B cell (primary cell): ENCODE results near the gene CD79A. TPM values are rescaled to one million over a fixed set of nuclear protein-coding genes. Genes with fewer than 3 reads are reported as not detected.
A peak's percentile ranks its signal among the peaks of the same experiment; 100 is the strongest.

Experiments
- ATAC-seq: fragments of 200-7000 bp; cut with Tn5 transposase; one replicate; pipeline ENCODE4 v1.10.0; 2021; ENCODE audit warnings: low read depth, mild to moderate bottlenecking, moderate number of reproducible peaks, moderate library complexity
- CTCF ChIA-PET: fragments of 350-600 bp; sonication (Branson Sonifier 250); formaldehyde crosslinking; loops from one replicate; lab custom pipeline; 2021; ENCODE audit warnings: antibody characterized with exemption, inconsistent platforms; lab: Charles Lee
- POLR2A ChIA-PET: fragments of 350-600 bp; sonication (Branson Sonifier 250); formaldehyde crosslinking; loops from one replicate; lab custom pipeline; 2021; ENCODE audit warnings: antibody characterized with exemption; lab: Charles Lee
- DNase-seq: peaks from one replicate; pipeline ENCODE4 v3.0.0; 2013
- H2AFZ ChIP-seq: 2 replicates; pipeline ENCODE4 v1.6.1; 2012; ENCODE audit warnings: mild to moderate bottlenecking, low read depth, low read length; ENCODE audit not compliant: insufficient read depth, poor library complexity, severe bottlenecking
- H3K27ac ChIP-seq, 2 donors: 1 replicate in 1 of 2; 2 replicates in 1 of 2; pipeline ENCODE4 v1.5.1; 2012 to 2013; ENCODE audit warnings: low read length in 2 of 2, mild to moderate bottlenecking in 2 of 2, moderate library complexity in 1 of 2
- H3K27me3 ChIP-seq, 4 experiments: fragments of 200-600 bp in 1 of 4; sonication (generic) in 1 of 4; replicated peaks in 1 of 4; 1 replicate in 2 of 4; 2 replicates in 2 of 4; pipeline versions ENCODE4 v1.6.1 to v1.7.0; 2013 to 2016; ENCODE audit warnings: low read length in 3 of 4, mild to moderate bottlenecking in 2 of 4, mixed read lengths in 1 of 4, moderate library complexity in 1 of 4; ENCODE audit not compliant: insufficient read depth in 4 of 4, control insufficient read depth in 3 of 4; ENCODE audit errors: control extremely low read depth in 1 of 4
- H3K36me3 ChIP-seq, 2 experiments: replicated peaks in 1 of 2; 1 replicate in 1 of 2; 2 replicates in 1 of 2; pipeline versions ENCODE4 v1.6.1 to v1.7.1; 2013; ENCODE audit warnings: low read length in 1 of 2; ENCODE audit not compliant: insufficient read depth in 2 of 2, control insufficient read depth in 1 of 2; ENCODE audit errors: control extremely low read depth in 1 of 2, extremely low read depth in 1 of 2
- H3K4me1 ChIP-seq, 2 donors: fragments of 200-600 bp in 1 of 2; sonication (generic) in 1 of 2; 1 replicate in 1 of 2; 2 replicates in 1 of 2; pipeline versions ENCODE4 v1.5.1 to v1.6.1; 2013 to 2017; ENCODE audit warnings: low read length in 2 of 2; ENCODE audit not compliant: control insufficient read depth in 2 of 2, insufficient read depth in 2 of 2
- H3K4me2 ChIP-seq: replicated peaks from 2 replicates; pipeline ENCODE3; 2012; ENCODE audit warnings: mild to moderate bottlenecking, low read depth, low read length; ENCODE audit not compliant: poor library complexity, severe bottlenecking
- H3K4me3 ChIP-seq, 5 experiments: fragments of 200-600 bp in 1 of 5; sonication (generic) in 1 of 5; 1 replicate in 3 of 5; 2 replicates in 2 of 5; pipeline versions ENCODE4 v1.5.1 to v1.7.0; 2011 to 2016; ENCODE audit warnings: low read length in 4 of 5, mild to moderate bottlenecking in 4 of 5, low read depth in 2 of 5, control low read depth in 1 of 5, moderate library complexity in 1 of 5; ENCODE audit not compliant: insufficient read depth in 1 of 5; ENCODE audit errors: control extremely low read depth in 1 of 5, extremely low read depth in 1 of 5
- H3K79me2 ChIP-seq: fragments of 200-600 bp; sonication (generic); one replicate; pipeline ENCODE4 v1.6.0; 2016; ENCODE audit warnings: low read length; ENCODE audit not compliant: control insufficient read depth, insufficient read depth
- H3K9ac ChIP-seq: fragments of 200-600 bp; sonication (generic); 2 replicates; pipeline ENCODE4 v1.6.1; 2017; ENCODE audit warnings: mild to moderate bottlenecking, low read length, moderate library complexity
- H3K9me3 ChIP-seq, 3 donors: one replicate each; pipeline versions ENCODE4 v1.6.1 to v1.7.1; 2013; ENCODE audit warnings: low read length in 2 of 3; ENCODE audit not compliant: control insufficient read depth in 2 of 3, insufficient read depth in 1 of 3; ENCODE audit errors: control extremely low read depth in 1 of 3
- H4K20me1 ChIP-seq: 2 replicates; pipeline ENCODE4 v1.6.0; 2012; ENCODE audit warnings: mild to moderate bottlenecking, low read length; ENCODE audit not compliant: insufficient read depth, control insufficient read depth, poor library complexity, severe bottlenecking
- H3K27ac Mint-ChIP-seq: one replicate; pipeline ENCODE4 v1.8.0; 2021; ENCODE audit warnings: mixed read lengths
- H3K27me3 Mint-ChIP-seq: one replicate; pipeline ENCODE4 v1.8.0; 2021; ENCODE audit warnings: mixed read lengths
- H3K4me1 Mint-ChIP-seq: one replicate; pipeline ENCODE4 v1.8.0; 2021; ENCODE audit warnings: mixed read lengths
- H3K4me3 Mint-ChIP-seq: one replicate; pipeline ENCODE4 v1.8.0; 2021; ENCODE audit warnings: mixed read lengths
- H3K9me3 Mint-ChIP-seq: one replicate; pipeline ENCODE4 v1.8.0; 2022; ENCODE audit warnings: mixed read lengths; ENCODE audit not compliant: insufficient read depth
- CTCF ChIP-seq: fragments of 200-600 bp; IDR thresholded peaks from one replicate; pipeline ENCODE4 v1.8.0; 2022; ENCODE audit warnings: antibody characterized with exemption, mild to moderate bottlenecking
- EZH2 ChIP-seq: IDR thresholded peaks from 2 replicates; pipeline ENCODE4 v1.6.1; 2012; ENCODE audit warnings: borderline replicate concordance, low read depth, mild to moderate bottlenecking, moderate library complexity, low read length; ENCODE audit not compliant: insufficient read depth, poor library complexity, severe bottlenecking
- WGBS: methylation state at CpG from one replicate; pipeline ENCODE4 v1.1.5; 2013; ENCODE audit warnings: missing lambda C conversion rate; ENCODE audit not compliant: insufficient coverage; 5-methylcytosine and 5-hydroxymethylcytosine counted together
- intact Hi-C: fragments of 100-400 bp; cut with micrococcal nuclease; formaldehyde crosslinking; loops from one replicate; pipeline ENCODE4 v1.10.0; 2022
- polyA plus RNA-seq: library from polyadenylated mRNA; depleted of rRNA; stranded (reverse); fragments of >200 nt; gene quantifications from 2 replicates; pipeline ENCODE4 v1.2.3, GENCODE V29; 2012
- total RNA-seq, 2 donors: library from RNA; stranded (reverse); fragments of 120-200 nt in 1 of 2; gene quantifications; 1 replicate in 1 of 2; 2 replicates in 1 of 2; pipeline versions ENCODE4 v1.2.3 to v1.2.4, GENCODE V29; 2013 to 2022

CD79A gene
- total and polyA plus RNA-seq, 2 donors (not counting 1 experiment from before 2014, with no cell fraction given): 1,280 to 1,471 TPM

GRCh38 chr19:41906916-41907680 lies 30.0 kb downstream of the CD79A start:
- peaks cover 19% of the 10 kb centered on the region for H3K4me1 Mint-ChIP-seq
- peaks cover 11% of the 10 kb centered on the region for H3K79me2 ChIP-seq
- no peak overlapping the region for H3K4me2 ChIP-seq
- WGBS: 89% methylated on average over 8 of the region's 21 CpGs
- H3K4me1 ChIP-seq: peaks cover 6 to 7% of the 10 kb centered on the region in 2 donors
- DNase-seq (no peak), ATAC-seq (no peak)
- no peaks in the 10 kb centered on the region for H3K9me3 ChIP-seq
- POLR2A ChIA-PET: interaction anchor here (0.9 kb wide), 1 partner anchor 1302 kb away, joined by 3 read pairs; no protein-coding TSS in a partner anchor
- intact Hi-C loops: no loop called here
- H3K9me3 Mint-ChIP-seq: no peaks in the 10 kb centered on the region
- TF ChIP-seq CTCF: no peak
- no peak for TF ChIP-seq EZH2
- H3K4me3 ChIP-seq: no peak overlapping the region
- H4K20me1 ChIP-seq: peaks cover 86% of the 10 kb centered on the region
- CTCF ChIA-PET: interaction anchor here (0.6 to 1.1 kb wide), 2 partner anchors 34 to 55 kb away, joined by 3 to 5 read pairs; no protein-coding TSS in a partner anchor
- H2AFZ ChIP-seq: no peak overlapping the region
- no peak overlapping the region for H3K9ac ChIP-seq
- peaks cover 0 to 53% of the 10 kb centered on the region in 2 experiments for H3K36me3 ChIP-seq
- no peak overlapping the region for H3K27ac ChIP-seq
- H3K27me3 Mint-ChIP-seq: peaks cover 5% of the 10 kb centered on the region
- no peak overlapping the region for H3K4me3 Mint-ChIP-seq
- H3K27ac Mint-ChIP-seq: peak overlapping the region; percentile 5
- peaks cover 0 to 3% (median under 1%) of the 10 kb centered on the region in 4 experiments for H3K27me3 ChIP-seq
